ENCODE results near the gene DOCK2.

The DOCK2 gene

DNA sequence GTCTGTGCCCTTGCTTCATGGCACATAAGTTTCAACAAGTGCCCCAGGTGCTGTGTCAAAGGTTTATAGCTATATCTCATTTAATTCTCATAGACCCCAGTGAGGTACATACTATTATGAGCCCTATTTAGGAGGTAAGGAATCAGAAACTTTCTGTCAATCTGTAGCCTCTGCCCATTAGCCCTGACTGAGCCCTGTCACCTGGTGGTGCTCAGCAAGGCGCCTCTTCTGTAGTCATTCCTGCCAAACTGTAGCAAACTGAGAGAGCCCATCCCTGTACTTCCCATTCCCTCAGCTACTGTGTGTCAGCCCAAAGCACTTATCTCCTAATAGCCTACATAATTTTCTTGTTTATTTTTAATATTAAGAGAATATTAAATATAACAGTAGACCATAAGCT is 422.1 kb downstream of the DOCK2 start:
- TF ChIP-seq FOXP2 (optimal IDR thresholded peaks at IDR 0.05; ENCODE audit: borderline replicate concordance, extremely low read depth, extremely low read length, insufficient read depth) (no peak), POLR2AphosphoS5 (IDR thresholded peaks at IDR 0.05; ENCODE audit: low read depth, low read length) (no peak), TAF1 (IDR thresholded peaks at IDR 0.05; ENCODE audit: borderline replicate concordance, insufficient read depth, low read length) (no peak), SIN3A (IDR thresholded peaks at IDR 0.05; ENCODE audit: borderline replicate concordance, insufficient read depth, low read length) (no peak)
- TF ChIP-seq, protein P1, sequence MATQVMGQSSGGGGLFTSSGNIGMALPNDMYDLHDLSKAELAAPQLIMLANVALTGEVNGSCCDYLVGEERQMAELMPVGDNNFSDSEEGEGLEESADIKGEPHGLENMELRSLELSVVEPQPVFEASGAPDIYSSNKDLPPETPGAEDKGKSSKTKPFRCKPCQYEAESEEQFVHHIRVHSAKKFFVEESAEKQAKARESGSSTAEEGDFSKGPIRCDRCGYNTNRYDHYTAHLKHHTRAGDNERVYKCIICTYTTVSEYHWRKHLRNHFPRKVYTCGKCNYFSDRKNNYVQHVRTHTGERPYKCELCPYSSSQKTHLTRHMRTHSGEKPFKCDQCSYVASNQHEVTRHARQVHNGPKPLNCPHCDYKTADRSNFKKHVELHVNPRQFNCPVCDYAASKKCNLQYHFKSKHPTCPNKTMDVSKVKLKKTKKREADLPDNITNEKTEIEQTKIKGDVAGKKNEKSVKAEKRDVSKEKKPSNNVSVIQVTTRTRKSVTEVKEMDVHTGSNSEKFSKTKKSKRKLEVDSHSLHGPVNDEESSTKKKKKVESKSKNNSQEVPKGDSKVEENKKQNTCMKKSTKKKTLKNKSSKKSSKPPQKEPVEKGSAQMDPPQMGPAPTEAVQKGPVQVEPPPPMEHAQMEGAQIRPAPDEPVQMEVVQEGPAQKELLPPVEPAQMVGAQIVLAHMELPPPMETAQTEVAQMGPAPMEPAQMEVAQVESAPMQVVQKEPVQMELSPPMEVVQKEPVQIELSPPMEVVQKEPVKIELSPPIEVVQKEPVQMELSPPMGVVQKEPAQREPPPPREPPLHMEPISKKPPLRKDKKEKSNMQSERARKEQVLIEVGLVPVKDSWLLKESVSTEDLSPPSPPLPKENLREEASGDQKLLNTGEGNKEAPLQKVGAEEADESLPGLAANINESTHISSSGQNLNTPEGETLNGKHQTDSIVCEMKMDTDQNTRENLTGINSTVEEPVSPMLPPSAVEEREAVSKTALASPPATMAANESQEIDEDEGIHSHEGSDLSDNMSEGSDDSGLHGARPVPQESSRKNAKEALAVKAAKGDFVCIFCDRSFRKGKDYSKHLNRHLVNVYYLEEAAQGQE (IDR thresholded peaks at IDR 0.05; ENCODE audit: insufficient read depth in 1 of 2, low read depth in 2 of 2, low read length in 2 of 2) = no peak

DNA sequence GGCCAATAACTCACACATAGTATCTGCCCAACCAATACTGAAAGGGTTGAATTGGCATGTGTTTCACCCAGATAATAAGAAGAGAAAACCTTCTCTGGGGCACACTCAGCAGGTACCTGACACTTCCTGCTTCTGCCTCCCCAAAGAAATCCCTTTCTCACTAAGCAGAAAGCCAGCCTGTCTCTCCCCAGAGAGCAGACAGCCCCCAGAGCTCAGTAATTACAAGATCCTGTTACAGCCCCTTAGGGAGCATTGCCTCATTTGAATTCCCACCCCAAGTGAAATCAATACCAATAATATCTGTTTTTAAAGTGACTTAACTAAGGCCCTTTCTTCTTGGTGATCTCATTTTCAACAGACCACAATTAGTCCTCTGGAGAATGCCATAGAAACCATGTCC is 430.1 kb downstream of the DOCK2 start:
- TF ChIP-seq FOXP2 (optimal IDR thresholded peaks at IDR 0.05; ENCODE audit: borderline replicate concordance, extremely low read depth, extremely low read length, insufficient read depth) = no peak
- TF ChIP-seq, protein P1 (IDR thresholded peaks at IDR 0.05; ENCODE audit: insufficient read depth in 1 of 2, low read depth in 2 of 2, low read length in 2 of 2) = no peak
- TF ChIP-seq TAF1 (IDR thresholded peaks at IDR 0.05; ENCODE audit: borderline replicate concordance, insufficient read depth, low read length) = no peak
- TF ChIP-seq SIN3A (IDR thresholded peaks at IDR 0.05; ENCODE audit: borderline replicate concordance, insufficient read depth, low read length) = no peak
- TF ChIP-seq POLR2AphosphoS5 (IDR thresholded peaks at IDR 0.05; ENCODE audit: low read depth, low read length) = no peak

DNA sequence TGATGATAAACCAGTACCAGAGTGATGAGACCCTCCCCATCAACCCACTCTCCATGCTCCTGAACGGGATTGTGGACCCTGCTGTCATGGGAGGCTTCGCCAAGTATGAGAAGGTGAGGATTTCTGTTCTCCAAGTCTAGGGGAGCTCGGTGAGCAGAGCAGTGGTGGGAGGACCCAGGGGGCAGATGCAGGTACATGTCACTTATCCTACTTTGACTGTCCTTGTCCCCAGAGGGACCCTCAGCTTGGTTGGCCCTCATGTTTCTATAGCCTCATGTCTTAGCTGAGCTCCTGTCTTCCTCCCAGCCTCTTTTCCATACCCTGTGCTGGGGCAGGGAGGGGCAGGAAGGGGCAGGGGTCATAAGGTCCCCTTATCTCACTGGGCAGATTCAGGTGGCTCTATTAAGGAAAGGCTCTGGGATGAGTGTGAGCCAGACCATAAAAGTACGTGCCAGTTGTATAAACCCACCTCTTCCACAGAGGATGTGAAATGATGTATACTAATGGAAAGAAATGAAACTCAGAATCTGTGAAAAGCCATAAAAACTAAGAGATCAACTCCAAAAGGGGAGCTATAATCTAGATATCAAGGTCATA is 430.6 kb downstream of the DOCK2 start:
- TF ChIP-seq TAF1 (IDR thresholded peaks at IDR 0.05; ENCODE audit: borderline replicate concordance, insufficient read depth, low read length) = no peak
- TF ChIP-seq, protein P1 (IDR thresholded peaks at IDR 0.05; ENCODE audit: insufficient read depth in 1 of 2, low read depth in 2 of 2, low read length in 2 of 2) = no peak
- TF ChIP-seq FOXP2 (optimal IDR thresholded peaks at IDR 0.05; ENCODE audit: borderline replicate concordance, extremely low read depth, extremely low read length, insufficient read depth) = no peak
- TF ChIP-seq POLR2AphosphoS5 (IDR thresholded peaks at IDR 0.05; ENCODE audit: low read depth, low read length) = no peak
- no peak for TF ChIP-seq SIN3A (IDR thresholded peaks at IDR 0.05; ENCODE audit: borderline replicate concordance, insufficient read depth, low read length)

DNA sequence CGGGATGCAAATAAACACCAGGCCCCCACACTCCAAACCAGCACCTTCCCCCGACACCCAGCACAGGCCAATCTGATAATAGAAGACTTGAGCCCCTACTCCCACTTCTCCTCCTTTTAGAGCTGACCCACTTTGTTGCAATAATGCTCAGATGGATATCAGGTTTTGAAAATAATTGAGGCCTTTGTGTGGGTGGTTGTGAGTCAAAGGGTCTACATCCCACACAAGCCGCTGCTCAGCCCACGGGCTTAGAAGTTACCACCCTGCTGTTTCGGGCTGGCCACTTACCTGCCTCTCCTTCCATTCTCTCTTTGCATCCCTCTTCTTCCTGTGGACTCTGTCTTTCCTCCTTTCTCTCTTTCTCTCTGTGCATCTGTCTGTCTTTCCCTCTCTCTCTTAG is 432.4 kb downstream of the DOCK2 start:
- TF ChIP-seq, protein P1 (IDR thresholded peaks at IDR 0.05; ENCODE audit: insufficient read depth in 1 of 2, low read depth in 2 of 2, low read length in 2 of 2) = no peak
- TF ChIP-seq POLR2AphosphoS5 (IDR thresholded peaks at IDR 0.05; ENCODE audit: low read depth, low read length) (no peak), SIN3A (IDR thresholded peaks at IDR 0.05; ENCODE audit: borderline replicate concordance, insufficient read depth, low read length) (no peak), FOXP2 (optimal IDR thresholded peaks at IDR 0.05; ENCODE audit: borderline replicate concordance, extremely low read depth, extremely low read length, insufficient read depth) (no peak), TAF1 (IDR thresholded peaks at IDR 0.05; ENCODE audit: borderline replicate concordance, insufficient read depth, low read length) (no peak)
